ENCODE results near the gene SUFU.

SUFU gene

DNA sequence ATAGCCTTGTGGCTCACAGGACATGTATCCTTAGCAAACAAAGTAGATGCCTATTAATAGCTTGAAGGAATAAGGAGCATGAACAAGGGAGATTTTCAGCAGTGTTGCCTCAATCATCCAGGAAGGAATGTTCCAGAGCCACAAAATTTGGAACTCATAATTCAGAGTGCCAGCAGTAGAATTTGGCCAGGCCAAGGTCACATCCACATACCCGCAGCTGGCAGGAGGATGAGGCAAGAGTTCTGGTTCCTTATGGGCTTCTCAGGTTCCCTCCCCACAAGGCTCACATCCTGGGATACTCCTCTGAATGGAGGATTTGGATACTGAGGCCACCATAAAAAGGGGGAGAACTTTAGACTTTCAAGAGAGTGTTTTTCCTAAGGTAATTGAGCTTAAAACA, 45.8 kb downstream of the SUFU start:
- TF ChIP-seq, protein P1, sequence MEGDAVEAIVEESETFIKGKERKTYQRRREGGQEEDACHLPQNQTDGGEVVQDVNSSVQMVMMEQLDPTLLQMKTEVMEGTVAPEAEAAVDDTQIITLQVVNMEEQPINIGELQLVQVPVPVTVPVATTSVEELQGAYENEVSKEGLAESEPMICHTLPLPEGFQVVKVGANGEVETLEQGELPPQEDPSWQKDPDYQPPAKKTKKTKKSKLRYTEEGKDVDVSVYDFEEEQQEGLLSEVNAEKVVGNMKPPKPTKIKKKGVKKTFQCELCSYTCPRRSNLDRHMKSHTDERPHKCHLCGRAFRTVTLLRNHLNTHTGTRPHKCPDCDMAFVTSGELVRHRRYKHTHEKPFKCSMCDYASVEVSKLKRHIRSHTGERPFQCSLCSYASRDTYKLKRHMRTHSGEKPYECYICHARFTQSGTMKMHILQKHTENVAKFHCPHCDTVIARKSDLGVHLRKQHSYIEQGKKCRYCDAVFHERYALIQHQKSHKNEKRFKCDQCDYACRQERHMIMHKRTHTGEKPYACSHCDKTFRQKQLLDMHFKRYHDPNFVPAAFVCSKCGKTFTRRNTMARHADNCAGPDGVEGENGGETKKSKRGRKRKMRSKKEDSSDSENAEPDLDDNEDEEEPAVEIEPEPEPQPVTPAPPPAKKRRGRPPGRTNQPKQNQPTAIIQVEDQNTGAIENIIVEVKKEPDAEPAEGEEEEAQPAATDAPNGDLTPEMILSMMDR (IDR thresholded peaks at IDR 0.05), result no peak
- H3K27me3 ChIP-seq, result no peaks in the 10 kb centered on the region

DNA sequence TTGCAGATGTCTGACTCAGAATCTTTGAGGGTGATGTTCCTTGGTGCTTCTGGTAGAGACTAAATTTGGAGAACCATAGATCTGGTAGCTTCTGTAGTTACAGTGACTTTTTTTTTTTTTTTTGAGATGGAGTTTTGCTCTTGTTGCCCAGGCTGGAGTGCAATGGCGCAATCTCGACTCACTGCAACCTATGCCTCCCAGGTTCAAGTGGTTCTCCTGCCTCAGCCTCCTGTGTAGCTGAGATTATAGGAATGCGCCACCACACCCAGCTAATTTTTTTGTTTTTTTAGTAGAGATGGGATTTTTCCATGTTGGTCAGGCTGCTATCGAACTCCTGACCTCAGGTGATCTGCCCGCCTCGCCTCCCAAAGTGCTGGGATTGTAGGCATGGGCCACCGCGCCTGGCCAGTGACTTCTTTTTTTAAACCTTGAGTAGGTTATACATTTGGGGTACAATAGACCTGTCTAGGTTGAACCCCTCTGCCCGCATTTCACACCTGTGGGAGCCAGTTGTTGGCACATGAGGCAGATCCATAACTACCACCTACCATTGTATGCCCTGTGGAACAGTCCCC, 47.0 kb downstream of the SUFU start:
- H3K36me3 ChIP-seq, result peaks cover 18% of the 10 kb centered on the region
- H3K27ac ChIP-seq, result no peak overlapping the region
- TF ChIP-seq, protein P1 (IDR thresholded peaks at IDR 0.05), result no peak
- H3K4me3 ChIP-seq (ENCODE audit: low read depth in 1 of 2, low read length in 1 of 2), result no peak overlapping the region
- no peaks in the 10 kb centered on the region for H3K9me3 ChIP-seq
- peaks cover 15 to 17% of the 10 kb centered on the region in 2 experiments for H3K4me1 ChIP-seq (ENCODE audit: control insufficient read depth in 1 of 2, insufficient read depth in 1 of 2, low read depth in 1 of 2, low read length in 1 of 2)
- H3K27me3 ChIP-seq, result no peaks in the 10 kb centered on the region

More for the DNA sequence above, 45.8 kb downstream of the SUFU start:
- Histone ChIP-seq H3K9me3 (no peaks in the 10 kb centered on the region), H3K36me3 (peaks cover 18% of the 10 kb centered on the region), H3K4me3 (ENCODE audit: low read depth in 1 of 2, low read length in 1 of 2) (no peak overlapping the region), H3K27ac (no peak overlapping the region), H3K4me1 (ENCODE audit: control insufficient read depth in 1 of 2, insufficient read depth in 1 of 2, low read depth in 1 of 2, low read length in 1 of 2) (peaks cover 15 to 17% of the 10 kb centered on the region in 2 experiments)

DNA sequence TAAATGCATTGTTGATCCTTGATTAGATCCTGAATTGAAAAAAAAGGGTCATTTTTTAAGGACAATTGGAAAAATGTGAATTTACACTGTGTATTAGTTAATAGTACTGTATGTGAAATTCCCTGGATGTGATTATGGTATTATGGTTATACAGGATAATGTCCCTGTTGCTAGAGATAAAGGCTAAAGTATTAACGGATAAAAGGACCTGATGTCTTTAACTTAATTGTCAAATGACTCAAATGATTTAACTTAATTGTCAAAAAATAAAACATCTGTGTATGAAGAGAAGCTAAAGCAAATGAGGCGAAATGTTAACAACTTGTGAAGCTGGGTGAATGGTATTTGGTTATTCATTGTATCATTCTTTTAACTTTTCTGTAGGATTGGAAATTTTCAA, 48.8 kb downstream of the SUFU start:
- Histone ChIP-seq H3K27ac (no peak overlapping the region), H3K9me3 (no peaks in the 10 kb centered on the region), H3K27me3 (no peaks in the 10 kb centered on the region), H3K4me1 (ENCODE audit: control insufficient read depth in 1 of 2, insufficient read depth in 1 of 2, low read depth in 1 of 2, low read length in 1 of 2) (peaks cover 0 to 4% of the 10 kb centered on the region in 2 experiments), H3K4me3 (ENCODE audit: low read depth in 1 of 2, low read length in 1 of 2) (no peak overlapping the region), H3K36me3 (peaks cover 18% of the 10 kb centered on the region)
- TF ChIP-seq, protein P1 (IDR thresholded peaks at IDR 0.05), result no peak

DNA sequence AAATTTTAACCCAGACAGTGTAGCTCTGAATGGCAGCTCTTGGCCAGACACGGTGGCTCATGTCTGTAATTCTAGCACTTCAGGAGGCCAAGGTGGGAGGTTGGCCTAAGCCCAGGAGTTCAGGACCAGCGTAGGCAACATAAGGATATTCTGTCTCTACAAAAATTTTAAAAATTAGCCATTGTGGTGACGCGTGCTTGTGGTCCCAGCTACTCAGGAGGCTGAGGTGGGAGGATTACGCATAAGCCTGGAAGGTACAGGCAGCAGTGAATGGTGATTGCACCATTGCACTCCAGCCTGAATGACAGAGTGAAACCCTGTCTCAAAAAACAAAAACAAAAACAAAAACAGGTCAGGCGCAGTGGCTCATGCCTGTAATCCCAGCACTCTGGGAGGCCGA, 50.0 kb downstream of the SUFU start:
- Histone ChIP-seq H3K27ac (no peak overlapping the region), H3K9me3 (no peaks in the 10 kb centered on the region), H3K4me1 (ENCODE audit: control insufficient read depth in 1 of 2, insufficient read depth in 1 of 2, low read depth in 1 of 2, low read length in 1 of 2) (peaks cover 0 to 4% of the 10 kb centered on the region in 2 experiments), H3K4me3 (ENCODE audit: low read depth in 1 of 2, low read length in 1 of 2) (no peak overlapping the region), H3K36me3 (peaks cover 18% of the 10 kb centered on the region), H3K27me3 (no peaks in the 10 kb centered on the region)
- TF ChIP-seq, protein P1 (IDR thresholded peaks at IDR 0.05), result no peak

DNA sequence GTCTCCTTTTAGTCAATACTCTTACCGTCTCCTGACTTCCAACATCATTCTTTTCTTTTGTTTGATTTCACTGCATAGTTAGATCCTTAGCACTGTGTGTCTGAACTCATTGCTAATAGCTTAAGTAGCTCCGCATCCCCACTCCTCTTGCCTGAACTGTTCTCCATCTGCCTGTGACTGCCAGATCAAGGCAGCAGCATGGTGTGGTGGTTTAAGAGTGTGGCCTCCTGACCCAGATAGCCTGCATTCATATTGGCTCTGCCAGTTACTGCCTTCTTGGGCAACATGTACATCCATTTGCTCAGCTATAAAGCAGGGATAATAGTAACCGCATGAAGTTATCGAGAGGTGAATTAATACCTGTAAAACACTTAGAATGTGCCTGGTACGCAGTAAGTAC, 50.8 kb downstream of the SUFU start:
- Histone ChIP-seq H3K27me3 (no peaks in the 10 kb centered on the region), H3K27ac (no peak overlapping the region), H3K4me1 (ENCODE audit: control insufficient read depth in 1 of 2, insufficient read depth in 1 of 2, low read depth in 1 of 2, low read length in 1 of 2) (peaks cover 0 to 4% of the 10 kb centered on the region in 2 experiments), H3K36me3 (peaks cover 18% of the 10 kb centered on the region), H3K4me3 (ENCODE audit: low read depth in 1 of 2, low read length in 1 of 2) (no peak overlapping the region), H3K9me3 (no peaks in the 10 kb centered on the region)
- TF ChIP-seq, protein P1 (IDR thresholded peaks at IDR 0.05), result no peak
